HG03135 (cell line): ENCODE results near the gene IQCK.
A peak's percentile ranks its signal among the peaks of the same experiment; 100 is the strongest.
"Not testable (repeated sequence)": the region's sequence is repeated elsewhere in the genome, so short reads cannot be mapped to it uniquely, and the experiment has no call there.

Experiments used
- ATAC-seq: cut with Tn5 transposase; IDR thresholded peaks from one replicate; pipeline ENCODE4 v1.9.1; 2021; ENCODE audit warnings: mild to moderate bottlenecking, moderate library complexity; ENCODE audit not compliant: unreplicated experiment

The IQCK gene

GRCh38 chr16:19717741-19718623 is at the start of gene IQCK, which contains the start of gene KNOP1:
Gene IQCK, plus strand, starts transcription at chr16:19718271. Its CDS starts 36 bp downstream, at chr16:19718307.
Gene KNOP1, minus strand, starts transcription at chr16:19718227. Its CDS starts 3,192 bp downstream, at chr16:19715035.
- peak; percentile 92 for ATAC-seq

GRCh38 chr16:19672378-19672777 is 45.7 kb upstream of the IQCK start:
- no peak for ATAC-seq

GRCh38 chr16:19674485-19674884 is 43.6 kb upstream of the IQCK start:
- ATAC-seq: no peak

- ATAC-seq: no peak
These were observed 40.7 kb upstream of the IQCK start for GRCh38 chr16:19677402-19677801.

- ATAC-seq: no peak
These were observed 39.3 kb upstream of the IQCK start for GRCh38 chr16:19678804-19679203.

GRCh38 chr16:19679281-19679680 is 38.8 kb upstream of the IQCK start:
- not testable (repeated sequence) for ATAC-seq

- no peak for ATAC-seq
These were observed 37.2 kb upstream of the IQCK start for GRCh38 chr16:19680881-19681340.

GRCh38 chr16:19681637-19682036 is 36.4 kb upstream of the IQCK start:
- no peak for ATAC-seq

- no peak for ATAC-seq
These were observed 34.4 kb upstream of the IQCK start for GRCh38 chr16:19683453-19684236.

- no peak for ATAC-seq
These were observed 32.9 kb upstream of the IQCK start for GRCh38 chr16:19685176-19685575.

- ATAC-seq: no peak
These were observed 30.8 kb upstream of the IQCK start for GRCh38 chr16:19687279-19687678.

- no peak for ATAC-seq
These were observed 29.6 kb upstream of the IQCK start for GRCh38 chr16:19688396-19689024.

- no peak for ATAC-seq
These were observed 28.7 kb upstream of the IQCK start for GRCh38 chr16:19689342-19689741.

- no peak for ATAC-seq
These were observed 27.9 kb upstream of the IQCK start for GRCh38 chr16:19690196-19690595.

- no peak for ATAC-seq
These were observed 26.8 kb upstream of the IQCK start for GRCh38 chr16:19691161-19691711.

- ATAC-seq: no peak
These were observed 23.1 kb upstream of the IQCK start for GRCh38 chr16:19694989-19695388.

GRCh38 chr16:19696328-19696727 is 21.7 kb upstream of the IQCK start:
- no peak for ATAC-seq

GRCh38 chr16:19696961-19697360 is 21.1 kb upstream of the IQCK start:
- ATAC-seq: no peak

GRCh38 chr16:19697756-19698318 is 20.2 kb upstream of the IQCK start:
- ATAC-seq: no peak
